WTC11 (cell line): ENCODE measurements around the gene CACNA1F. TPM values are rescaled to one million over a fixed set of nuclear protein-coding genes. Genes with fewer than 3 reads are reported as not detected.

Experiments used
- ATAC-seq: fragments of 200-7000 bp; cut with Tn5 transposase; 2 replicates; pipeline ENCODE4 v1.10.0; 2021; ENCODE audit warnings: mild to moderate bottlenecking, moderate library complexity
- CTCF ChIA-PET: fragments of 300-600 bp; sonication (Branson Sonifier 250); formaldehyde crosslinking; loops from one replicate; lab custom pipeline; 2021; ENCODE audit warnings: antibody characterized with exemption; lab: Charles Lee
- POLR2A ChIA-PET: fragments of 350-600 bp; sonication (Branson Sonifier 250); formaldehyde crosslinking; loops from one replicate; lab custom pipeline; 2021; ENCODE audit warnings: antibody characterized with exemption; lab: Charles Lee
- DNase-seq: peaks from one replicate; pipeline ENCODE4 v3.0.0; 2021; ENCODE audit warnings: low spot score
- H3K27ac Mint-ChIP-seq: 2 replicates; pipeline ENCODE4 v1.8.0; 2021; ENCODE audit warnings: mixed read lengths
- H3K27me3 Mint-ChIP-seq: 2 replicates; pipeline ENCODE4 v1.8.0; 2021; ENCODE audit warnings: low read depth, mild to moderate bottlenecking, moderate library complexity, mixed read lengths
- H3K36me3 Mint-ChIP-seq: 2 replicates; pipeline ENCODE4 v1.8.0; 2021; ENCODE audit warnings: mixed read lengths
- H3K4me1 Mint-ChIP-seq: 2 replicates; pipeline ENCODE4 v1.8.0; 2022; ENCODE audit warnings: mixed read lengths
- H3K4me3 Mint-ChIP-seq: 2 replicates; pipeline ENCODE4 v1.8.0; 2021; ENCODE audit warnings: mild to moderate bottlenecking, moderate library complexity, mixed read lengths
- H3K9me3 Mint-ChIP-seq: 2 replicates; pipeline ENCODE4 v1.8.0; 2021; ENCODE audit warnings: mixed read lengths
- CDX4 ChIP-seq: fragments of 250-450 bp; sonication (Bioruptor Pico); IDR thresholded peaks from 2 replicates; pipeline ENCODE4 v1.9.0; 2021; ENCODE audit warnings: moderate library complexity, mild to moderate bottlenecking, inconsistent platforms, borderline replicate concordance
- CREM ChIP-seq: sonication (generic); formaldehyde crosslinking; IDR thresholded peaks from 2 replicates; pipeline ENCODE4 v1.8.1; 2022; ENCODE audit warnings: mild to moderate bottlenecking, missing genetic modification reagents, moderate library complexity
- EMX1 ChIP-seq: fragments of 250-450 bp; sonication (Bioruptor Pico); IDR thresholded peaks from 2 replicates; pipeline ENCODE4 v1.8.0; 2021; ENCODE audit warnings: mild to moderate bottlenecking
- FOXK1 ChIP-seq: sonication (generic); formaldehyde crosslinking; IDR thresholded peaks from 2 replicates; pipeline ENCODE4 v1.8.0; 2022; ENCODE audit warnings: mild to moderate bottlenecking, moderate library complexity, missing genetic modification reagents
- GABPB1 ChIP-seq: sonication (generic); formaldehyde crosslinking; IDR thresholded peaks from 2 replicates; pipeline ENCODE4 v1.8.1; 2023; ENCODE audit warnings: mild to moderate bottlenecking, missing genetic modification reagents
- HMGA2 ChIP-seq: fragments of 250-450 bp; sonication (Bioruptor Pico); IDR thresholded peaks from 2 replicates; pipeline ENCODE4 v1.4.0; 2021; ENCODE audit warnings: mild to moderate bottlenecking, moderate library complexity
- HMGXB4 ChIP-seq: sonication (generic); formaldehyde crosslinking; IDR thresholded peaks from 2 replicates; pipeline ENCODE4 v1.8.1; 2023; ENCODE audit warnings: mild to moderate bottlenecking, moderate library complexity, missing genetic modification reagents
- IRF2 ChIP-seq: sonication (generic); formaldehyde crosslinking; IDR thresholded peaks from 2 replicates; pipeline ENCODE4 v1.8.0; 2022; ENCODE audit warnings: low read depth, missing genetic modification reagents, borderline replicate concordance
- PRRX2 ChIP-seq: fragments of 250-450 bp; sonication (Bioruptor Pico); IDR thresholded peaks from 2 replicates; pipeline ENCODE4 v1.8.0; 2021; ENCODE audit warnings: mild to moderate bottlenecking
- RELA ChIP-seq: sonication (generic); formaldehyde crosslinking; IDR thresholded peaks from 2 replicates; pipeline ENCODE4 v1.8.1; 2022; ENCODE audit warnings: missing genetic modification reagents, mild to moderate bottlenecking, borderline replicate concordance
- RORB ChIP-seq: fragments of 250-450 bp; sonication (Bioruptor Pico); IDR thresholded peaks from 2 replicates; pipeline ENCODE4 v1.9.0; 2021; ENCODE audit warnings: mild to moderate bottlenecking
- SP1 ChIP-seq: sonication (generic); formaldehyde crosslinking; conservative IDR thresholded peaks from 2 replicates; pipeline ENCODE4 v1.8.1; 2022; ENCODE audit warnings: missing genetic modification reagents
- TEAD4 ChIP-seq: sonication (generic); formaldehyde crosslinking; IDR thresholded peaks from 2 replicates; pipeline ENCODE4 v1.8.0; 2022; ENCODE audit warnings: mild to moderate bottlenecking, missing genetic modification reagents
- USF1 ChIP-seq: sonication (generic); formaldehyde crosslinking; IDR thresholded peaks from 2 replicates; pipeline ENCODE4 v1.8.0; 2022; ENCODE audit warnings: mild to moderate bottlenecking, missing genetic modification reagents
- USF2 ChIP-seq: sonication (generic); formaldehyde crosslinking; IDR thresholded peaks from 2 replicates; pipeline ENCODE4 v1.8.1; 2023; ENCODE audit warnings: mild to moderate bottlenecking, missing genetic modification reagents, moderate library complexity
- ZBTB21 ChIP-seq: sonication (generic); formaldehyde crosslinking; IDR thresholded peaks from 2 replicates; pipeline ENCODE4 v1.8.1; 2023; ENCODE audit warnings: mild to moderate bottlenecking, missing genetic modification reagents, borderline replicate concordance
- ZNF138 ChIP-seq: sonication (generic); formaldehyde crosslinking; conservative IDR thresholded peaks from 2 replicates; pipeline ENCODE4 v1.8.1; 2022; ENCODE audit warnings: mild to moderate bottlenecking, moderate library complexity, missing genetic modification reagents
- ZNF416 ChIP-seq: fragments of 250-450 bp; sonication (Bioruptor Pico); IDR thresholded peaks from 2 replicates; pipeline ENCODE4 v1.9.0; 2021; ENCODE audit warnings: mild to moderate bottlenecking, inconsistent platforms
- ZSCAN18 ChIP-seq: fragments of 250-450 bp; sonication (Bioruptor Pico); IDR thresholded peaks from 2 replicates; pipeline ENCODE4 v2.1.2; 2022; ENCODE audit warnings: mild to moderate bottlenecking, moderate library complexity
- total RNA-seq: library from RNA; stranded (reverse); gene quantifications from 3 replicates; pipeline ENCODE4 v1.2.3, GENCODE V29; 2021
- TF ChIP-seq, protein P1 (sequence below): sonication (generic); formaldehyde crosslinking; IDR thresholded peaks from 2 replicates; pipeline ENCODE4 v1.8.0; 2023; ENCODE audit warnings: missing genetic modification reagents
- TF ChIP-seq, protein P2 (sequence below): sonication (generic); formaldehyde crosslinking; IDR thresholded peaks from 2 replicates; pipeline ENCODE4 v1.8.0; 2023; ENCODE audit warnings: mild to moderate bottlenecking, missing genetic modification reagents
- TF ChIP-seq, protein P3 (sequence below): sonication (generic); formaldehyde crosslinking; IDR thresholded peaks from 2 replicates; pipeline ENCODE4 v1.8.0; 2022; ENCODE audit warnings: missing genetic modification reagents

Gene CACNA1F
- total RNA-seq, 1 experiment from 2014 or later, result 1.6 TPM

GRCh38 chrX:49198540-49199314 is 34.4 kb downstream of the CACNA1F start:
- POLR2A ChIA-PET, result no interaction called here
- no peak for DNase-seq
- Mint-ChIP-seq H3K4me3 (peak overlapping the region; percentile 61), H3K4me1 (peaks cover 22% of the 10 kb centered on the region), H3K9me3 (no peaks in the 10 kb centered on the region), H3K27ac (no peak overlapping the region)
- TF ChIP-seq, protein P1, sequence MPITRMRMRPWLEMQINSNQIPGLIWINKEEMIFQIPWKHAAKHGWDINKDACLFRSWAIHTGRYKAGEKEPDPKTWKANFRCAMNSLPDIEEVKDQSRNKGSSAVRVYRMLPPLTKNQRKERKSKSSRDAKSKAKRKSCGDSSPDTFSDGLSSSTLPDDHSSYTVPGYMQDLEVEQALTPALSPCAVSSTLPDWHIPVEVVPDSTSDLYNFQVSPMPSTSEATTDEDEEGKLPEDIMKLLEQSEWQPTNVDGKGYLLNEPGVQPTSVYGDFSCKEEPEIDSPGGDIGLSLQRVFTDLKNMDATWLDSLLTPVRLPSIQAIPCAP, result no peak
- TF ChIP-seq ZBTB21 (CRISPR knock-in tag), result no peak
- TF ChIP-seq USF2 (CRISPR knock-in tag), result peak; percentile 48
- TF ChIP-seq GABPB1, result no peak
- no peak for TF ChIP-seq FOXK1 (CRISPR knock-in tag)
- TF ChIP-seq CREM (CRISPR knock-in tag), result no peak
- TF ChIP-seq PRRX2 (CRISPR knock-in tag), result no peak
- TF ChIP-seq HMGXB4, result no peak
- 0 out of 2 replicates have a peak, but pooled peaks have one; percentile 21 for TF ChIP-seq USF1
- TF ChIP-seq, all 79 proteins: peak for 2
- CTCF ChIA-PET, result no interaction called here
- H3K36me3 Mint-ChIP-seq, result no peaks in the 10 kb centered on the region
- H3K27me3 Mint-ChIP-seq, result no peaks in the 10 kb centered on the region; the same call in 1 of the 2 replicates
- no peak for ATAC-seq

DNA sequence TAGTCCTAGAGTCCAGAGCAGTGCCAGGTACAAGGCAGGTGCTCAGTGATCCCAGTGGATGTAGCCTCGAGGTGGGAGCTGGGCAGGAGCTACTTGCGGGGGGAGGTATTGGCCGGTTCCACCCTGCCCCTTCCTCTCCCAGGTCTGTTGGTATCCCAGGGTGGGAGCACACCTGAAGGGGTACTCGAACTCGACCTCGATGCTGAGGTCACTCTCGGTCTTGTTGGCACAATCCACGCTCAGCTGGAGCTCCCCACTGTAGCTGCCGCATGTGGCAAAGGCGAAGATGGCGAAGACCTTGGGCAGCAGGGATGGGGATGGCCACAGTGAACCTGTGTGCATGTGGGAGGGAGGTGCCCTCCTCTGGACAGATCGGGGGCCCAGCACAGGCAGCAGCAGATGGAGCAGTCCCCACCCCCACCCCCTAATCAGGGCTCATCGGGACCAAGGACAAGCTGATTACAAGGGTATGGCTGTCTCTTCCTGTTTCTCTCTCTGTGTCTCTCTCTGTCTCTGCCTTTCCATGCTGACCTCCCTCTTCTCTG is 35.5 kb downstream of the CACNA1F start:
- H3K9me3 Mint-ChIP-seq, result no peaks in the 10 kb centered on the region
- ATAC-seq (no peak), DNase-seq (no peak)
- no peak overlapping the region for H3K27ac Mint-ChIP-seq
- H3K4me1 Mint-ChIP-seq, result peaks cover 28% of the 10 kb centered on the region
- H3K36me3 Mint-ChIP-seq, result no peaks in the 10 kb centered on the region
- ChIA-PET CTCF (no interaction called here), POLR2A (no interaction called here)
- no peaks in the 10 kb centered on the region; the same call in 1 of the 2 replicates for H3K27me3 Mint-ChIP-seq
- no peak overlapping the region; the same call in 1 of the 2 replicates for H3K4me3 Mint-ChIP-seq
- TF ChIP-seq, protein P2, sequence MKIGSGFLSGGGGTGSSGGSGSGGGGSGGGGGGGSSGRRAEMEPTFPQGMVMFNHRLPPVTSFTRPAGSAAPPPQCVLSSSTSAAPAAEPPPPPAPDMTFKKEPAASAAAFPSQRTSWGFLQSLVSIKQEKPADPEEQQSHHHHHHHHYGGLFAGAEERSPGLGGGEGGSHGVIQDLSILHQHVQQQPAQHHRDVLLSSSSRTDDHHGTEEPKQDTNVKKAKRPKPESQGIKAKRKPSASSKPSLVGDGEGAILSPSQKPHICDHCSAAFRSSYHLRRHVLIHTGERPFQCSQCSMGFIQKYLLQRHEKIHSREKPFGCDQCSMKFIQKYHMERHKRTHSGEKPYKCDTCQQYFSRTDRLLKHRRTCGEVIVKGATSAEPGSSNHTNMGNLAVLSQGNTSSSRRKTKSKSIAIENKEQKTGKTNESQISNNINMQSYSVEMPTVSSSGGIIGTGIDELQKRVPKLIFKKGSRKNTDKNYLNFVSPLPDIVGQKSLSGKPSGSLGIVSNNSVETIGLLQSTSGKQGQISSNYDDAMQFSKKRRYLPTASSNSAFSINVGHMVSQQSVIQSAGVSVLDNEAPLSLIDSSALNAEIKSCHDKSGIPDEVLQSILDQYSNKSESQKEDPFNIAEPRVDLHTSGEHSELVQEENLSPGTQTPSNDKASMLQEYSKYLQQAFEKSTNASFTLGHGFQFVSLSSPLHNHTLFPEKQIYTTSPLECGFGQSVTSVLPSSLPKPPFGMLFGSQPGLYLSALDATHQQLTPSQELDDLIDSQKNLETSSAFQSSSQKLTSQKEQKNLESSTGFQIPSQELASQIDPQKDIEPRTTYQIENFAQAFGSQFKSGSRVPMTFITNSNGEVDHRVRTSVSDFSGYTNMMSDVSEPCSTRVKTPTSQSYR (CRISPR knock-in tag), result no peak
- TF ChIP-seq RELA (CRISPR knock-in tag) (no peak), RORB (CRISPR knock-in tag) (no peak), EMX1 (CRISPR knock-in tag) (no peak), SP1 (CRISPR knock-in tag) (no peak), ZNF138 (no peak), TEAD4 (CRISPR knock-in tag) (no peak), HMGA2 (CRISPR knock-in tag) (no peak), ZNF416 (CRISPR knock-in tag) (no peak), ZSCAN18 (CRISPR knock-in tag) (no peak), CDX4 (CRISPR knock-in tag) (no peak), ZBTB21 (CRISPR knock-in tag) (no peak), IRF2 (CRISPR knock-in tag) (no peak)
- TF ChIP-seq, protein P3, sequence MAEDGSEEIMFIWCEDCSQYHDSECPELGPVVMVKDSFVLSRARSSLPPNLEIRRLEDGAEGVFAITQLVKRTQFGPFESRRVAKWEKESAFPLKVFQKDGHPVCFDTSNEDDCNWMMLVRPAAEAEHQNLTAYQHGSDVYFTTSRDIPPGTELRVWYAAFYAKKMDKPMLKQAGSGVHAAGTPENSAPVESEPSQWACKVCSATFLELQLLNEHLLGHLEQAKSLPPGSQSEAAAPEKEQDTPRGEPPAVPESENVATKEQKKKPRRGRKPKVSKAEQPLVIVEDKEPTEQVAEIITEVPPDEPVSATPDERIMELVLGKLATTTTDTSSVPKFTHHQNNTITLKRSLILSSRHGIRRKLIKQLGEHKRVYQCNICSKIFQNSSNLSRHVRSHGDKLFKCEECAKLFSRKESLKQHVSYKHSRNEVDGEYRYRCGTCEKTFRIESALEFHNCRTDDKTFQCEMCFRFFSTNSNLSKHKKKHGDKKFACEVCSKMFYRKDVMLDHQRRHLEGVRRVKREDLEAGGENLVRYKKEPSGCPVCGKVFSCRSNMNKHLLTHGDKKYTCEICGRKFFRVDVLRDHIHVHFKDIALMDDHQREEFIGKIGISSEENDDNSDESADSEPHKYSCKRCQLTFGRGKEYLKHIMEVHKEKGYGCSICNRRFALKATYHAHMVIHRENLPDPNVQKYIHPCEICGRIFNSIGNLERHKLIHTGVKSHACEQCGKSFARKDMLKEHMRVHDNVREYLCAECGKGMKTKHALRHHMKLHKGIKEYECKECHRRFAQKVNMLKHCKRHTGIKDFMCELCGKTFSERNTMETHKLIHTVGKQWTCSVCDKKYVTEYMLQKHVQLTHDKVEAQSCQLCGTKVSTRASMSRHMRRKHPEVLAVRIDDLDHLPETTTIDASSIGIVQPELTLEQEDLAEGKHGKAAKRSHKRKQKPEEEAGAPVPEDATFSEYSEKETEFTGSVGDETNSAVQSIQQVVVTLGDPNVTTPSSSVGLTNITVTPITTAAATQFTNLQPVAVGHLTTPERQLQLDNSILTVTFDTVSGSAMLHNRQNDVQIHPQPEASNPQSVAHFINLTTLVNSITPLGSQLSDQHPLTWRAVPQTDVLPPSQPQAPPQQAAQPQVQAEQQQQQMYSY, result no peak
